Stimulated activated CD4-positive, alpha-beta T cell treated with anti-CD3 and anti-CD28 coated beads, Interleukin-1b, Interleukin-23, amount 100 ng/mL, for 48 hours (primary cell): ENCODE results near the gene CDH22.

Source experiments
- DNase-seq: peaks from one replicate; pipeline ENCODE4 v3.0.0-alpha.2; 2020

CDH22 gene

GRCh38 chr20:46293084-46293483 lies 15.2 kb downstream of the CDH22 start:
- DNase-seq: no peak

DNA sequence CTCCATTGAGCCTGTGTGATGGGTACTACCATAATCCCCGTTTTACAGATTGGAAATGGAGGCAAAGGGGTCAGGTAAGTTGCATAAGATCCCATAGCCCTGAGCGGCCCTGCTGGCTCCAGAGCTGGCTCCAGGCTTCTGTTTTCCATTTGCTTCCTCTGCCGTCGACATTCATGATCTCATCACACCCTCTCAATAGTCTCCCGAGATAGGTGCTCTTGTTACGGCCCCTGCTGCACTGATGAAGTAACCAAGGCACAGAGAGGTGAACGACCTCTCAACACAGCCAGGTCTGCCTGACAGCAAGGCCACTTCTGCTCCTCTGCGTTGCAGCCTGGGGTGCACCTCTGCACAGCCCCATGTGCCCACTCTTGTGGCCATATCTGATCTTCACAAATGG lies 16.9 kb downstream of the CDH22 start:
- no peak for DNase-seq

GRCh38 chr20:46289432-46289831 lies 18.9 kb downstream of the CDH22 start:
- DNase-seq: no peak

GRCh38 chr20:46286977-46287376 lies 21.3 kb downstream of the CDH22 start:
- no peak for DNase-seq

- no peak for DNase-seq
Measured at GRCh38 chr20:46286382-46286781, 21.9 kb downstream of the CDH22 start.

GRCh38 chr20:46285740-46286139 lies 22.6 kb downstream of the CDH22 start:
- no peak for DNase-seq

- DNase-seq: no peak
Measured at GRCh38 chr20:46285072-46285471, 23.2 kb downstream of the CDH22 start.

DNA sequence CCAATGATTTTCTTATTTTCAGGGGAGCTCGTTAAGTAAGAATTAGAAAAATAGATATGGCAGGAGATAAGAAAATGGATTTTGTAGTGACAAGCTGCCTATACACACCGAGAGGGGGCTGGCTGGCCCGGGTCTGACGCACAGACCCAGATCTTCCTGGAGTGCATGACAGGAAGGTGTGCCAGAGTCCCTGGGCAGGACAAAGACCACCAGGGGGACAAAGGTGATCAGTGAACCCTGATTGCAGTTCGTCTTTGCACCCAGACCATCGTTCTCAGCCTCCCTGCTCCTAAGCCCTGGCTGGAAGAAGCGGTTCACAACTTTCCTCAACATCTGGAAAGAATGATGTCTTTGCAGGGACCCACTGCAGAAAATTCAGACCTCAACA lies 24.3 kb downstream of the CDH22 start:
- DNase-seq: no peak

DNA sequence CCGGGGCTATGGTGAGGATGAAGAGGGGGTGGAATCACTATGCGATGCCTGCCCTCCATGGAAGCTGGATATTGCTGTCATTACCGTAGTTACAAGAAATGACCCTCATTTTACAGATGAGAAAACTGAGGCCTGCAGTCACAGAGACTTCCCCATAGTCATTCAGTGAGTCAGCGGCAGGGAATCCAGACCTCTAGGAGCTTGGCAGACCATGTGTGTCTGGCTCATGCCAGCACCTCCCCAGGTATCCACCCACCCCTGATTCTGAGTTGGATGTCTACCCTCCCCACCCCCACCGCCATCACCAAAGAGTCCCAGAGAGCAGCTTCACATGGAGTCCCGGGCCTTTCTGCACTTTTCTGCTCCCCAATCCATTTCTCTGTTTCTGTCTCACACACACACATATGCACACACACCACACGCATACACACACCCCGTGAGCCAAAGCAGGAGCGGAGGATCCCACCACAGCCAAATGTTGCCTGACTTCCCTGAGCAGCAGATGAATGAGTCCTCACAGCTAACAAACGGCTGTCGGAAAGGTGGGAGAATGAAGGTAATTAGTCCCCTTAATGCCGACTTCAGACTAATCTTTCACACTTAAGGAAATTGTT lies 24.8 kb downstream of the CDH22 start:
- no peak for DNase-seq

DNA sequence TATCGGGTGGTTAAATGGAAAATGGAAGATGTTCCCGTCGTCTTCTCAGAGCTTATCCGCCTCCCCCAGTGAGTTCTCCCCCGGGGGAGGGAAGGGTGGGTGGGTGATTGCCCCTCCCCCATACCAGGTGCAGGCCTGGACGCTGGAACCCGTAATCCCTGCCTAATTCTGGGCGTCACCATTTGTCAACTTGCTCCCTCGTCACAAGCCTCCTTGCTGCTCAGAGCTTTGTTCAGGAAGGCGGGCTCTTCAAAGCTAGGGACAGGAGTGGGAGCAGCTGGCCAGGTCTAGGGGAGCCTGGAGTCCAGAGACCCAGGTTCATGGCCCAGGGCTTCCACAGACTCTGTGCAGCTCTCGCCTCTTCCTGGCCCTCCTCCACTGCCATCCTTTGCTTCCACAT lies 25.6 kb downstream of the CDH22 start:
- DNase-seq: no peak

DNA sequence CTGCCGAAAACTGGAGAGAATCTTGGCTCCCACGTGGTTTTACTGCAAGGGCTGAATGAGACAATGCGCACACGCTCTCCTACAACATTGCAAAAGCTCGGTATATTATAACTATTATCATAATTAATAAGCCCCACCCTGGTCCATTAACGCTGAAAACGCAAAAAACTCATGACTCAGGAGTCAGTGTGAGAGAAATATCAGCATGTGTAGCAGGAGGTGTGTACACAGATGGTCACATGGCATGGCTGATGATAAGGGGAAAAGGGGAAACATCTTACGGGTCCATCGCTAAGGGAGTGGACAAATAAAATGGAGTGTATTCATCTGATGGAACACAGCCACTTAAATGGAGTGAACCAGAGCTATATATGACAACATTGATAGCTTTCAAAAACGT lies 29.2 kb downstream of the CDH22 start:
- no peak for DNase-seq

DNA sequence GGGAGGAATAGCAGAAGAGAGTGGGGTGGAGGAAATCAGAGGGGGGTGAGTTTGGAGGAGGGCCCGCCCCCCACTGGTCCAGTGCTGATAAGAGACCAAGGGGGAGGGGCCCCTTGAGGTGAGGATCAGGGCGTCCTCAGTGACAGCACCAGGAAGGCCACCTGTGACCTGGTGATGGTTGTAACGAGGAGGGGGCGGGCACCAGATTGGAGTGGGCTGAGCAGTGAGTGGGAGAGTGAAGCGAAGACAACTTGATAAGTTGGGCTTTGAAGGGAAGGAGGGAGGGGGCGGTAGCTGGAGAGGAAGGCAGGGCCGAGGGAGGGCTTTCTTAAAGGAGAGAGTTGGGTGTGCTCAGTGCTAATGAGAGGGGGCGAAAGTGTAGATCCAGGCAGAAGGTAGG lies 30.7 kb downstream of the CDH22 start:
- DNase-seq: no peak

DNA sequence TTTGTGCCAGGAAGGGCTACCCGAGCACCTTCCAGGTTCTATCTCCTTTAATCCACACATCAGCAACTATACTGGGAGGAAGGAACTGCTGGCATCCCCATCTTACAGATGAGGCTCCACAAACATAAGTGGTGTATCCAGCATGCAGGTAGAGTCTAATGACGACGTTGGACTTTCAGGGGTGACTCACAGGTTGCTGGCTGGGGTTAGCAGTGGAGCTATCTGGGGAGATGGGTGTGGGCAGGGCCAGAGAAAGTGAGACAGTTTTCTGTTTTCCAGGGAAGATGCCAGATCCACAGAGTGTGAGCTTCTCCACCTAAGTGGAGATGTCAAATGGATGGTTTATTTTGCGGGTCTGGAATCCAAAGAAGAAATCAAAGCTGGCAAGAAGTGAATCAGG lies 31.8 kb downstream of the CDH22 start:
- no peak for DNase-seq

DNA sequence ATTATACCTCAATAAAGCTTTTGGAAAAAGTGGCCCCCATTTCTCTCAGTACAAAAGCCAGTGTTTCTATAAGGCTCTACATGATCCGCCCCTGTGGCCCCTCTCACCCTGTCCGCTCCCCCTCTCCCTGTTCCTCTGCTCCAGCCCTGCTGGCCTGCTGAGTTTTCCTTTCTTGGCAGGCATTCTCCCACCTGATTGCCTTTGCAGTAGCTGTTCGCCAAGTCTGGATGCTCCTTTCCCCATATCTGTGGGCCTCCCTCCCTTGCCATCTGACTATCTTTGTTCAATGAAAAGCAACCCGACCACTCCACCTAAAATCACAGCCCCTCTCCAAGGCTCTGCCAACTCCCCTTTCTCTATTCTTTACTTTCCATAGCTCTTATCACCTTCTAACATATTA lies 33.2 kb downstream of the CDH22 start:
- no peak for DNase-seq

- DNase-seq: no peak
Measured at GRCh38 chr20:46273717-46274116, 34.6 kb downstream of the CDH22 start.

GRCh38 chr20:46272389-46273047 lies 35.8 kb downstream of the CDH22 start:
- DNase-seq: no peak

DNA sequence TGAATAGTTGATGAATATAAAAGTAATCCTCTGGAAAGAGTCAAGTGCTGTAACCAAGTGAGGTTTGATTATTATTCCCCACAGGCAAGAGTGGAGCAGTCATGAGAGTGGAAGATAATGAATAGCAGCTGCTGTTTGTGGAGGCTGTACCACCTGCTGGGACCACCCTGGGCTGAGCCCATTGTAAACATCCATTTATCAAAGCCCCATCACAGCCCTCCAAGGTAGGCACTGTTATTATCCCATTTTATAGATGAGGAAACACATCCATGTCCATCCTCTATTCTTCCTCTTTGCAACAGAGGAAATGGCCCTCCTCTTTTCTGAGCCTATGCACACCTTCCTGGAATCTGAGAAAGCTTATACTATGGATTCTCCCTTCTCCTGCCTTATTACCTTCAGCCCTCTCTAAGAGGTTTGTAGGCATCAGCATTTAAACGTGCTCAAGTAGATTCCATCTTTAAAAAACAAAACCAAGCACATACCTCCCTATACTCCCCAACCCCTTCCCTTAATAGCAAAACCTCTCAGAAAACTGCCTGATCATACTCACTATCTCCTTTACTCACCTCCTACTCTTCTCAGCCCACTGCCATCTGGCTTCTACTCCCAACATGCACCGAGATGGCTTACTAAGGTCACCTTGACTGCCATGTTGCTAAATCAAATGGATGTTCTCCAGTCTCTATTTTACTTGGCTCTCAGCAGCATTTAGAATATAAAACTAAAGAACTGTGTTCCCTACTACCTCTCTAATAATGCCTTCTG lies 37.1 kb downstream of the CDH22 start:
- no peak for DNase-seq

GRCh38 chr20:46269372-46269771 lies 38.9 kb downstream of the CDH22 start:
- no peak for DNase-seq

GRCh38 chr20:46268662-46269061 lies 39.6 kb downstream of the CDH22 start:
- no peak for DNase-seq

GRCh38 chr20:46268131-46268614 lies 40.1 kb downstream of the CDH22 start:
- DNase-seq: no peak

- DNase-seq: no peak
Measured at GRCh38 chr20:46267108-46268105, 40.9 kb downstream of the CDH22 start.

- no peak for DNase-seq
Measured at GRCh38 chr20:46265539-46265938, 42.8 kb downstream of the CDH22 start.
